ENCODE data around the gene TANC2. TPM values are rescaled to one million over a fixed set of nuclear protein-coding genes. Genes with fewer than 3 reads are reported as not detected.

The TANC2 gene
- total RNA-seq, result 9.7 and 15.9 TPM in 2 replicates

DNA sequence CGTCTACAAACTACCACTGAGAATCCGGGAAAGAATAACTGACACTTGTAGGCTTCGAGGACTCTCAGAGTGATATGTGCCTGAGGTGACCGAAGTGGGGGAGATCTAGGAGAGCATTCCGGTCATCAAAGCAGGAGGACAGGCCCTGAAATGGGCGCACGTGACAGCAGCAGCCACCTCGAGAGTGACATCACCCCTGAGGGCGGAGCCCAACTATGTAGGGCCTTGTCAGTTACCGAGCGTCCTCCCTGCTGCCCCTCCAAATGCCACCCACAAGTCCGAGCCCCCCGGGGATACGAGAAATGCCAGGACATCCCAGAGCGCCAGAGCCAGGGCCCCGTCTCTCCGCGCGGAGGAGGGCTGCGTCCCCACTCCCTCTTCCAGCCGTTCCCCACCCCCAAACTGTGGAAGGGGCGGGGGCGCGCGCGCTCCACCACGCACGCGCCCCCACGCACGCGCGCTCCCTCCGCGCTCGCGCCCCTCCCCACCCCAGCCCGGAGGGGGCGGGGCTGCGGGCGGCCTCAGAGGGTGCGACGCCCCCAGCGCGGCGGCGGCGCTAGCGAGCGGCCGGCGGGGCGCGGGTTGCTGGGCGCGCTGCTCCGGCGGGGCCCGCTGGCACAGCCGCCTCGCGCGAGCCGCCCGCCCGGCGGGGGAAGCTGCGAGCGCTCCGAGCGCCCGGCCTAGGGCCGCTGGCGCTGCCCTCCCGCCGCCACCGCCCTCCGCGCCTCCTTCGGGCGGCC, at the start of gene TANC2:
TSS of gene TANC2 (plus strand) at position 550 of the 740 bp plus-strand sequence. CDS start 43,325 bp downstream, outside the sequence.

Other genes with a start within 250 kb of the TANC2 start
- gene MARCHF10, start 157.9 kb upstream of the TANC2 start, total RNA-seq, result 0.90 and 2.1 TPM in 2 replicates